Ureter (tissue), 1 donor: ENCODE data around the gene ZSWIM4. TPM values are rescaled to one million over a fixed set of nuclear protein-coding genes. Genes with fewer than 3 reads are reported as not detected.
"Not testable (repeated sequence)": the region's sequence is repeated elsewhere in the genome, so short reads cannot be mapped to it uniquely, and the experiment has no call there.

ENCODE experiments used
- DNase-seq: peaks from one replicate; pipeline ENCODE4 v3.0.0-alpha.2; 2020; ENCODE audit warnings: low spot score
- total RNA-seq: library from RNA; stranded (reverse); gene quantifications from one replicate; pipeline ENCODE4 v1.2.4, GENCODE V29; 2023
- donor health status: DM: yes; HTN: yes; CAD: no.

The ZSWIM4 gene
- total RNA-seq, 1 donor from 2014 or later = 8.1 TPM

- DNase-seq = peak; percentile 82
Observed at GRCh38 chr19:13849991-13850909, 55.0 kb downstream of the ZSWIM4 start.

- DNase-seq = peak; percentile 89
Observed at GRCh38 chr19:13850910-13851733, 55.9 kb downstream of the ZSWIM4 start.

GRCh38 chr19:13851734-13852114 is 56.5 kb downstream of the ZSWIM4 start:
- DNase-seq = not testable (repeated sequence)

- not testable (repeated sequence) for DNase-seq
Observed at GRCh38 chr19:13852171-13852707, 57.0 kb downstream of the ZSWIM4 start.

- DNase-seq = no peak
Observed at GRCh38 chr19:13856497-13856896, 61.3 kb downstream of the ZSWIM4 start.

GRCh38 chr19:13859361-13859880 is 64.2 kb downstream of the ZSWIM4 start:
- DNase-seq = no peak

- no peak for DNase-seq
Observed at GRCh38 chr19:13860679-13861391, 65.6 kb downstream of the ZSWIM4 start.

- no peak for DNase-seq
Observed at GRCh38 chr19:13861392-13861713, 66.1 kb downstream of the ZSWIM4 start.

GRCh38 chr19:13861714-13862531 is 66.7 kb downstream of the ZSWIM4 start:
- peak; percentile 94 for DNase-seq

GRCh38 chr19:13864046-13864666 is 68.9 kb downstream of the ZSWIM4 start:
- DNase-seq = no peak

- no peak for DNase-seq
Observed at GRCh38 chr19:13864667-13865570, 69.7 kb downstream of the ZSWIM4 start.

GRCh38 chr19:13865571-13866462 is 70.6 kb downstream of the ZSWIM4 start:
- DNase-seq = no peak

GRCh38 chr19:13866463-13867046 is 71.3 kb downstream of the ZSWIM4 start:
- no peak for DNase-seq

GRCh38 chr19:13868663-13869062 is 73.4 kb downstream of the ZSWIM4 start:
- no peak for DNase-seq

GRCh38 chr19:13869281-13869680 is 74.0 kb downstream of the ZSWIM4 start:
- no peak for DNase-seq

- DNase-seq = no peak
Observed at GRCh38 chr19:13870873-13871272, 75.6 kb downstream of the ZSWIM4 start.

GRCh38 chr19:13872339-13872694 is 77.1 kb downstream of the ZSWIM4 start:
- DNase-seq = no peak
